G401 (cell line): ENCODE measurements around the gene POMC. TPM values are rescaled to one million over a fixed set of nuclear protein-coding genes. Genes with fewer than 3 reads are reported as not detected.
"Not testable (repeated sequence)": the region's sequence is repeated elsewhere in the genome, so short reads cannot be mapped to it uniquely, and the experiment has no call there.

ENCODE experiments used
- DNase-seq: peaks from one replicate; pipeline ENCODE4 v3.0.0-alpha.2; 2015; ENCODE audit warnings: low spot score
- in situ Hi-C: cut with HindIII; loops from 2 replicates; pipeline ENCODE4 v1.10.0; 2016; ENCODE audit warnings: low sequenced_read_pairs, mixed read lengths
- total RNA-seq: library from RNA; depleted of rRNA; stranded (reverse); fragments of >200 nt; shearing (Covaris generic); gene quantifications from 2 replicates; pipeline ENCODE4 v1.2.3, GENCODE V29; 2014; rRNA removed

Gene POMC
- total RNA-seq, result not detected in 2 replicates

- DNase-seq, result no peak
- in situ Hi-C loops, result no loop called here
Measured at GRCh38 chr2:25168256-25169072, at the start of gene POMC. Gene POMC, minus strand, starts transcription at chr2:25168580. Its CDS starts 3,808 bp downstream, at chr2:25164772.

- no peak for DNase-seq
- in situ Hi-C loops, result no loop called here
Measured at GRCh38 chr2:25218100-25218499, 49.7 kb upstream of the POMC start.

GRCh38 chr2:25215948-25216679 is 47.7 kb upstream of the POMC start:
- DNase-seq, result no peak
- in situ Hi-C loops, result no loop called here

- in situ Hi-C loops, result no loop called here
- peak; percentile 25 for DNase-seq
Measured at GRCh38 chr2:25215232-25215631, 46.9 kb upstream of the POMC start.

GRCh38 chr2:25213229-25213628 is 44.8 kb upstream of the POMC start:
- in situ Hi-C loops, result no loop called here
- DNase-seq, result no peak

- DNase-seq, in situ Hi-C loops: not testable (repeated sequence)
Measured at GRCh38 chr2:25210923-25211322, 42.5 kb upstream of the POMC start.

GRCh38 chr2:25207078-25207545 is 38.7 kb upstream of the POMC start:
- no peak for DNase-seq
- in situ Hi-C loops, result no loop called here

GRCh38 chr2:25204190-25204838 is 35.9 kb upstream of the POMC start:
- no peak for DNase-seq
- in situ Hi-C loops, result no loop called here

GRCh38 chr2:25202275-25202674 is 33.9 kb upstream of the POMC start:
- DNase-seq, result no peak
- in situ Hi-C loops, result no loop called here

GRCh38 chr2:25201794-25202193 is 33.4 kb upstream of the POMC start:
- in situ Hi-C loops, result no loop called here
- no peak for DNase-seq

GRCh38 chr2:25201265-25201664 is 32.9 kb upstream of the POMC start:
- DNase-seq, result no peak
- in situ Hi-C loops, result no loop called here

GRCh38 chr2:25198576-25198975 is 30.2 kb upstream of the POMC start:
- in situ Hi-C loops, result no loop called here
- DNase-seq, result no peak

GRCh38 chr2:25198209-25198525 is 29.8 kb upstream of the POMC start:
- DNase-seq, result no peak
- in situ Hi-C loops, result no loop called here

GRCh38 chr2:25197336-25198208 is 29.2 kb upstream of the POMC start:
- no peak for DNase-seq
- in situ Hi-C loops, result no loop called here

GRCh38 chr2:25194576-25195122 is 26.3 kb upstream of the POMC start:
- in situ Hi-C loops, result no loop called here
- DNase-seq, result no peak

GRCh38 chr2:25190536-25190935 is 22.2 kb upstream of the POMC start:
- no peak for DNase-seq
- in situ Hi-C loops, result no loop called here

- no peak for DNase-seq
- in situ Hi-C loops, result no loop called here
Measured at GRCh38 chr2:25188405-25188804, 20.0 kb upstream of the POMC start.

GRCh38 chr2:25187729-25188350 is 19.5 kb upstream of the POMC start:
- in situ Hi-C loops, result no loop called here
- DNase-seq, result no peak
